GM10248 (cell line): ENCODE measurements around the gene DACT3.

Experiments
- CTCF ChIA-PET: fragments of 300-600 bp; sonication (Branson Sonifier 250); formaldehyde crosslinking; extraction: SDS; loops from one replicate; lab custom pipeline; 2021; ENCODE audit warnings: antibody characterized with exemption; lab: Yijun Ruan, JAX
- POLR2A ChIA-PET: fragments of 350-650 bp; sonication (Branson Sonifier 250); formaldehyde crosslinking; extraction: SDS; loops from one replicate; lab custom pipeline; 2020; ENCODE audit warnings: antibody characterized with exemption; lab: Yijun Ruan, JAX
- DNase-seq: peaks from one replicate; pipeline ENCODE4 v3.0.0; 2012; ENCODE audit errors: extremely low spot score
- CTCF ChIP-seq: IDR thresholded peaks from 2 replicates; pipeline ENCODE4 v1.5.1; 2012; ENCODE audit warnings: mild to moderate bottlenecking, low read depth; ENCODE audit errors: extremely low read depth, missing control alignments, control extremely low read depth

The DACT3 gene

DNA sequence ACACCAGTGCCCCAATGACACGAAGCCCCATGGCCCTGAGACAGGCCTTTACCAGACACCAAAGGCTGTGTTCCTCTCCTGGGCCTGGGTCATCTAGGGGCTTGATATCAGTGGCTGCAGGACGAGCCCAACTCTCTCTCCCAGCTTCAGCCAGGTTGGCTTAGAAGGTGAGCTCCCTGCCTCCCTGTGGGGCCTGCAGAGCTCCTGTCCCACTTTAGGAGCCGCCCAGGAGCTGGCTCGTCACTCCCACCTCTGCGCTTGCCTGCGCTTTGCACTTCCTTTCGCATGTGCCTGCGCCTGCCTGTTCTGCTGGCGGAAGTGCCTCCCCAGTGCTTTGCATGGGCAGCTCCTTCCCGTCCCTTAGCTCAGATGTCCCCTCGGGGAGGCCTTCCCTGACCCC is 55.0 kb downstream of the DACT3 start:
- ChIA-PET POLR2A (interaction anchor here (0.5 kb wide), 1 partner anchor 621 kb away, joined by 7 read pairs; no protein-coding TSS in a partner anchor), CTCF (interaction anchor here (1.3 to 18.5 kb wide), 6 partner anchors 9 to 99 kb away, joined by 4 to 287 read pairs (median 8); partner anchors contain the start of gene DACT3)
- TF ChIP-seq CTCF: no peak
- peak; percentile 4 for DNase-seq

GRCh38 chr19:46605356-46605821 is 55.6 kb downstream of the DACT3 start:
- ChIA-PET CTCF (interaction anchor here (1.5 to 18.5 kb wide), 5 partner anchors 10 to 82 kb away, joined by 4 to 287 read pairs (median 8); partner anchors contain the start of gene DACT3), POLR2A (no interaction called here)
- TF ChIP-seq CTCF: no peak
- no peak for DNase-seq

DNA sequence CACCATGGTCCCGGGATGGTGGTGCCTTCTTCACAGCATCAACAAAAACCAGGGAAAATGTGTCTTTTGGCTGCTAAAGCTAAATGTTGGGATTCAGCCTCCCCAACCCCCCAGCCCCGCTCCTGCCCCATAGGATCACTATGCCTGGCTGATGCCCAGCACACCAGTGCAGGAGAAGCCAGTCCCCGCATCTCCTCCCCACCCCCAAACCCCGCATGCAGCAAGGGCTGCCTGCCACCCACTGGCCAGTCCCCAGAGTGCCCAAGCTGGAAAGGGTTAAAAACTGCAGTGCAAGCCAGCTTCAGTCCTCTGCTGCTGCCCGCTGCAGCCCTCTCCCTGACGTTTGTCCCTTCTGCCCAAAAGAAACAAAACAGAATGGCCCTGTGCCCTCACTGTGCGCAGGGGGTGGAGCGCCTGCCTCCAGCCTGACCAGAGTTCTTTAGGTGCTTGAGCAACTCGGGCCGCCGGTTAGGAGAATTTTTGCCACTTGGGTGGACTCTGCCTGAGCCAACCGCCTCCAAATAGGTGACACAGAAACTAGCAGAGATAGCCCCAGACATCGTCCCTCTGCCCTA is 56.1 kb downstream of the DACT3 start:
- ChIA-PET CTCF (interaction anchor here (1.5 to 18.5 kb wide), 3 partner anchors 10 to 57 kb away, joined by 8 to 287 read pairs (median 24); partner anchors contain the start of gene DACT3), POLR2A (no interaction called here)
- TF ChIP-seq CTCF: no peak
- DNase-seq: no peak

- no peak for TF ChIP-seq CTCF
- ChIA-PET CTCF (interaction anchor here (1.0 to 7.1 kb wide), 5 partner anchors 9 to 66 kb away, joined by 4 to 68 read pairs (median 24); partner anchors contain the start of gene DACT3), POLR2A (no interaction called here)
- peak; percentile 5 for DNase-seq
These were observed 57.2 kb downstream of the DACT3 start for GRCh38 chr19:46603752-46604231.

DNA sequence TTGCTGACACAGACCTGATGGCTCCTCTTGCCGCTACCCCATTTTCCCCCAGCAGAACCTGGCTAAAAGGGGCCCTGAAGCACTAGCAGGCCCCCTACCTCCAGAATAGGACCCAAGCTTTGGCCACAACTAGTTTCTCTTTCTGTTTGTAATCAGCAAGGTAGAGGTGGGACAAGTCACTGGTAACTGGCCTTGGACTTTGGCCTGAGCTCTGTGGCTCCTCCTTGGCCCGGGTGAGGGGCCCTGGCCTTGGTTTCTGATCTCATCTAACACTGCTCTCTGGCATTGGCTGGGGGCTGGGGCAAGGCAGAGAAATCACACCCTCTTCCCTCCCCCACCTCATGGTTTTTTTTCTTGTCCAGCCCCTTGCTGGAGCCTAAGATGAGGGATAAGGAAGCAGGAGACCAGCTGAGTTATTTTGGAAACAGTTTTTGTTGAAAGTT is 57.8 kb downstream of the DACT3 start:
- POLR2A ChIA-PET: no interaction called here

More for the DNA sequence above, 57.8 kb downstream of the DACT3 start:
- DNase-seq: peak; percentile 73
- no peak for TF ChIP-seq CTCF
- CTCF ChIA-PET: interaction anchor here (1.0 to 7.1 kb wide), 4 partner anchors 9 to 65 kb away, joined by 4 to 68 read pairs (median 26); partner anchors contain the start of gene DACT3
